HFFc6 (cell line): ENCODE measurements around the gene GSTM2. TPM values are rescaled to one million over a fixed set of nuclear protein-coding genes. Genes with fewer than 3 reads are reported as not detected.

Experiments used
- DNase-seq: peaks from one replicate; pipeline ENCODE4 v3.0.0-alpha.2; 2018
- H3K27ac Mint-ChIP-seq: 2 replicates; pipeline ENCODE4 v1.8.0; 2020; ENCODE audit warnings: mild to moderate bottlenecking, mixed read lengths
- H3K27me3 Mint-ChIP-seq: 2 replicates; pipeline ENCODE4 v1.8.0; 2021; ENCODE audit warnings: mild to moderate bottlenecking, moderate library complexity, mixed read lengths; ENCODE audit not compliant: insufficient read depth
- H3K36me3 Mint-ChIP-seq: 2 replicates; pipeline ENCODE4 v1.8.0; 2021; ENCODE audit warnings: low read depth, mixed read lengths
- H3K4me1 Mint-ChIP-seq: 2 replicates; pipeline ENCODE4 v1.8.0; 2020; ENCODE audit warnings: low read depth, mixed read lengths
- H3K4me3 Mint-ChIP-seq: 2 replicates; pipeline ENCODE4 v1.8.0; 2020; ENCODE audit warnings: mild to moderate bottlenecking, moderate library complexity, mixed read lengths
- H3K9me3 Mint-ChIP-seq: 2 replicates; pipeline ENCODE4 v1.8.0; 2020; ENCODE audit warnings: mild to moderate bottlenecking, mixed read lengths
- CTCF ChIP-seq: fragments of 200-600 bp; sonication (generic); IDR thresholded peaks from 2 replicates; pipeline ENCODE4 v1.5.0; 2021; ENCODE audit warnings: antibody characterized with exemption, mild to moderate bottlenecking
- total RNA-seq, 6 experiments: library from RNA; stranded (reverse); fragmentation: NEBNext Ultra II Directional; extraction: Animal tissue kit (Norgen Biotek cat#: 25700); gene quantifications; 2 replicates in 1 of 6; 3 replicates in 5 of 6; pipeline ENCODE4 v1.2.3, GENCODE V29; 2021

GSTM2 gene
- total RNA-seq, 6 experiments from 2014 or later, result 32.4 to 53.4 (median 46.1) TPM

- DNase-seq, result no peak
- H3K4me1 Mint-ChIP-seq, result peaks cover 32% of the 10 kb centered on the region
- H3K27me3 Mint-ChIP-seq, result no peaks in the 10 kb centered on the region; the same call in none of the 2 replicates
- no peak for TF ChIP-seq CTCF
- H3K9me3 Mint-ChIP-seq, result no peaks in the 10 kb centered on the region
- H3K4me3 Mint-ChIP-seq, result no peak overlapping the region
- peaks cover 27% of the 10 kb centered on the region for H3K36me3 Mint-ChIP-seq
- H3K27ac Mint-ChIP-seq, result peak overlapping the region; percentile 27; the same call in 1 of the 2 replicates
These were observed 40.0 kb upstream of the GSTM2 start for GRCh38 chr1:109627692-109628399.

- TF ChIP-seq CTCF, result no peak
- H3K4me3 Mint-ChIP-seq, result no peak overlapping the region
- peaks cover 23% of the 10 kb centered on the region for H3K4me1 Mint-ChIP-seq
- H3K27me3 Mint-ChIP-seq, result no peaks in the 10 kb centered on the region; the same call in none of the 2 replicates
- peak overlapping the region; percentile 41 for H3K27ac Mint-ChIP-seq
- DNase-seq, result no peak
- H3K36me3 Mint-ChIP-seq, result peaks cover 27% of the 10 kb centered on the region
- no peaks in the 10 kb centered on the region for H3K9me3 Mint-ChIP-seq
These were observed 39.1 kb upstream of the GSTM2 start for GRCh38 chr1:109628540-109629321.

- Mint-ChIP-seq H3K27me3 (no peaks in the 10 kb centered on the region; the same call in none of the 2 replicates), H3K4me3 (no peak overlapping the region), H3K36me3 (peaks cover 30% of the 10 kb centered on the region), H3K27ac (no peak overlapping the region; the same call in 1 of the 2 replicates), H3K9me3 (no peaks in the 10 kb centered on the region), H3K4me1 (peaks cover 21% of the 10 kb centered on the region)
- TF ChIP-seq CTCF, result no peak
- no peak for DNase-seq
These were observed 38.4 kb upstream of the GSTM2 start for GRCh38 chr1:109629372-109630030.

- Mint-ChIP-seq H3K4me1 (peaks cover 25% of the 10 kb centered on the region), H3K9me3 (no peaks in the 10 kb centered on the region), H3K4me3 (no peak overlapping the region), H3K36me3 (peaks cover 32% of the 10 kb centered on the region), H3K27me3 (no peaks in the 10 kb centered on the region; the same call in none of the 2 replicates), H3K27ac (no peak overlapping the region; the same call in 1 of the 2 replicates)
- TF ChIP-seq CTCF, result peak; percentile 71
- DNase-seq, result no peak
These were observed 37.6 kb upstream of the GSTM2 start for GRCh38 chr1:109630081-109630897.
